ENCODE data around the gene TLE7.

Gene TLE7

GRCh38 chr16:71442051-71442440 lies at the start of gene TLE7:
Gene TLE7, minus strand, starts transcription at chr16:71442054. Its CDS starts 8,730 bp downstream, at chr16:71433324.
- no peak for DNase-seq

GRCh38 chr16:71491054-71491453 lies 49.2 kb upstream of the TLE7 start:
- no peak for DNase-seq

GRCh38 chr16:71490361-71490760 lies 48.5 kb upstream of the TLE7 start:
- DNase-seq = no peak

- no peak for DNase-seq
These were observed 47.3 kb upstream of the TLE7 start, which contains the start of gene ZNF19 for GRCh38 chr16:71489122-71489521. Gene ZNF19, minus strand, starts transcription at chr16:71489324. Its CDS starts 7,210 bp downstream, at chr16:71482114.

- peak; percentile 62 for DNase-seq
These were observed 42.4 kb upstream of the TLE7 start for GRCh38 chr16:71484006-71484893.

GRCh38 chr16:71482569-71482968 lies 40.7 kb upstream of the TLE7 start:
- no peak for DNase-seq

GRCh38 chr16:71480956-71481355 lies 39.1 kb upstream of the TLE7 start:
- no peak for DNase-seq

GRCh38 chr16:71479420-71479819 lies 37.6 kb upstream of the TLE7 start:
- DNase-seq = no peak

- DNase-seq = no peak
These were observed 34.7 kb upstream of the TLE7 start for GRCh38 chr16:71476457-71477124.

GRCh38 chr16:71474864-71475263 lies 33.0 kb upstream of the TLE7 start:
- no peak for DNase-seq

GRCh38 chr16:71473891-71474290 lies 32.0 kb upstream of the TLE7 start:
- DNase-seq = no peak

GRCh38 chr16:71472931-71473330 lies 31.1 kb upstream of the TLE7 start:
- no peak for DNase-seq

GRCh38 chr16:71472051-71472450 lies 30.2 kb upstream of the TLE7 start:
- no peak for DNase-seq

GRCh38 chr16:71467810-71468209 lies 26.0 kb upstream of the TLE7 start:
- peak; percentile 27 for DNase-seq

GRCh38 chr16:71464231-71464630 lies 22.4 kb upstream of the TLE7 start:
- DNase-seq = no peak

- DNase-seq = peak; percentile 75
These were observed 20.1 kb upstream of the TLE7 start, which contains the start of gene ZNF23 for GRCh38 chr16:71461686-71462648. Gene ZNF23, minus strand, starts transcription at chr16:71462247. Its CDS starts 5,451 bp downstream, at chr16:71456796.

GRCh38 chr16:71460941-71461340 lies 19.1 kb upstream of the TLE7 start:
- DNase-seq = no peak

- no peak for DNase-seq
These were observed 18.4 kb upstream of the TLE7 start for GRCh38 chr16:71460236-71460635.

GRCh38 chr16:71459510-71459909 lies 17.7 kb upstream of the TLE7 start:
- no peak for DNase-seq

GRCh38 chr16:71456801-71457200 lies 14.9 kb upstream of the TLE7 start:
- DNase-seq = no peak

GRCh38 chr16:71453036-71453435 lies 11.2 kb upstream of the TLE7 start:
- DNase-seq = no peak

GRCh38 chr16:71449020-71449419 lies 7.2 kb upstream of the TLE7 start:
- DNase-seq = no peak
